Chondrocyte (in vitro differentiated cells): ENCODE results near the gene PIGK. TPM values are rescaled to one million over a fixed set of nuclear protein-coding genes. Genes with fewer than 3 reads are reported as not detected.
A peak's percentile ranks its signal among the peaks of the same experiment; 100 is the strongest.

Experiments used
- DNase-seq: peaks from one replicate; pipeline ENCODE4 v3.0.0; 2021; ENCODE audit warnings: mixed read lengths, low spot score
- H3K27ac Mint-ChIP-seq: one replicate; pipeline ENCODE4 v1.8.0; 2021; ENCODE audit warnings: mild to moderate bottlenecking, moderate library complexity, mixed read lengths; ENCODE audit not compliant: unreplicated experiment
- H3K27me3 Mint-ChIP-seq: 2 replicates; pipeline ENCODE4 v1.8.0; 2021; ENCODE audit warnings: low read depth, mixed read lengths
- H3K36me3 Mint-ChIP-seq: 2 replicates; pipeline ENCODE4 v1.8.0; 2021; ENCODE audit warnings: low read depth, mixed read lengths
- H3K4me1 Mint-ChIP-seq: 2 replicates; pipeline ENCODE4 v1.8.0; 2021; ENCODE audit warnings: low read depth, mild to moderate bottlenecking, mixed read lengths
- H3K4me3 Mint-ChIP-seq: one replicate; pipeline ENCODE4 v1.8.0; 2021; ENCODE audit warnings: mild to moderate bottlenecking, moderate library complexity, mixed read lengths; ENCODE audit not compliant: unreplicated experiment
- H3K9me3 Mint-ChIP-seq: 2 replicates; pipeline ENCODE4 v1.8.0; 2021; ENCODE audit warnings: low read depth, mixed read lengths
- microRNA-seq: library from miRNA; unstranded; fragments of <30 nt; microRNA quantifications from one replicate; pipeline ENCODE4 v1.2.0, GENCODE V29; 2020; ENCODE audit warnings: borderline number of aligned reads
- total RNA-seq: library from RNA; stranded (reverse); gene quantifications from 3 replicates; pipeline ENCODE4 v1.2.1, GENCODE V29; 2021
- TF ChIP-seq, protein P1 (sequence below): fragments of 200-600 bp; sonication (generic); IDR thresholded peaks from 2 replicates; pipeline ENCODE4 v1.5.0; 2021; ENCODE audit warnings: antibody characterized with exemption, mild to moderate bottlenecking, moderate library complexity

Gene PIGK
- total RNA-seq, 1 donor from 2014 or later = 41.5 TPM

DNA sequence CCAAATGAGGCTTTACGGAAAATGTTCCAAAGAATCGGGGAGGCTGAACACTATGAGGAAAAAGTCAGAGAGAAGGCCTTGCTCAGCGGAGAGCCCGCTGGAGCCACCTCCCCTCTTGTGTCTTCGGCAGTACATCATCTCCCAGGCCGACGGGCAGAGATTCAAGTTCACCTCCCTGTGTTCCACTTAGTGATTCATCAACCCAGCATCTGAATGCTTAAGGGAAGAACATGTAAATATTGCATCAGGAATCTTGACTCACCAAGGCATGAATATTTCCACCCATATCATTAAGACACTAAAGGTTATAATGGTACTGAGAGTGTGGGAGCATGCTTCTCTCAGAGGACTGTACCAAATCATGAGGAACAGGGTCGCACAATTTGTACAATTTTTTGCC is 179.5 kb downstream of the PIGK start:
- Mint-ChIP-seq H3K4me3 (no peak overlapping the region), H3K9me3 (peaks cover 6% of the 10 kb centered on the region), H3K36me3 (no peaks in the 10 kb centered on the region), H3K4me1 (peaks cover 34% of the 10 kb centered on the region), H3K27me3 (no peaks in the 10 kb centered on the region), H3K27ac (peak overlapping the region; percentile 74)
- DNase-seq = peak; percentile 82
- TF ChIP-seq, protein P1, sequence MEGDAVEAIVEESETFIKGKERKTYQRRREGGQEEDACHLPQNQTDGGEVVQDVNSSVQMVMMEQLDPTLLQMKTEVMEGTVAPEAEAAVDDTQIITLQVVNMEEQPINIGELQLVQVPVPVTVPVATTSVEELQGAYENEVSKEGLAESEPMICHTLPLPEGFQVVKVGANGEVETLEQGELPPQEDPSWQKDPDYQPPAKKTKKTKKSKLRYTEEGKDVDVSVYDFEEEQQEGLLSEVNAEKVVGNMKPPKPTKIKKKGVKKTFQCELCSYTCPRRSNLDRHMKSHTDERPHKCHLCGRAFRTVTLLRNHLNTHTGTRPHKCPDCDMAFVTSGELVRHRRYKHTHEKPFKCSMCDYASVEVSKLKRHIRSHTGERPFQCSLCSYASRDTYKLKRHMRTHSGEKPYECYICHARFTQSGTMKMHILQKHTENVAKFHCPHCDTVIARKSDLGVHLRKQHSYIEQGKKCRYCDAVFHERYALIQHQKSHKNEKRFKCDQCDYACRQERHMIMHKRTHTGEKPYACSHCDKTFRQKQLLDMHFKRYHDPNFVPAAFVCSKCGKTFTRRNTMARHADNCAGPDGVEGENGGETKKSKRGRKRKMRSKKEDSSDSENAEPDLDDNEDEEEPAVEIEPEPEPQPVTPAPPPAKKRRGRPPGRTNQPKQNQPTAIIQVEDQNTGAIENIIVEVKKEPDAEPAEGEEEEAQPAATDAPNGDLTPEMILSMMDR = no peak

DNA sequence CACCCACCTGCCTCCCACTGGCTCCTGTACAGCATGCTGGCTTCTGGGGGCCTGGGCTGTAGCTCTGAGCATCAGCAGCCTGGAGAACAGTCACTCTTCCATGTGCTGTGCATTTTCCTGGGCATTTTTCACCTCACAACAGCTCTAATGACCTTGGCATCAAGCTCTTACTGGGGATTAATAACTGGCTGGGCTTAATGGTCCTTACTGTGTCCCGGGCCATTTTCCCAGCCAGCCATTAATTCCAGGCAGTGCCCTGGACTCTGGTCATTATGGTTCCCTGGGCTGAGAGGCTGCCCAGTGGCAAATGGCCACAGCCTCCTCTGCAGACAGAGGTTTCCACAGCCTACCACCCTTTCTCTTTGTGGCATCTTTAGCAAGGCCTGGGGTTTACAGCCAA is 180.1 kb downstream of the PIGK start:
- peak overlapping the region; percentile 74 for H3K27ac Mint-ChIP-seq
- H3K4me3 Mint-ChIP-seq = no peak overlapping the region
- TF ChIP-seq, protein P1 = no peak
- H3K27me3 Mint-ChIP-seq = no peaks in the 10 kb centered on the region
- DNase-seq = no peak
- peaks cover 34% of the 10 kb centered on the region for H3K4me1 Mint-ChIP-seq
- H3K9me3 Mint-ChIP-seq = peaks cover 6% of the 10 kb centered on the region
- H3K36me3 Mint-ChIP-seq = no peaks in the 10 kb centered on the region

Small RNA genes lying within 50 kb of the gene (microRNA-seq; reads per million reads assigned to microRNA genes)
- not detected for gene MIR7156

Other genes with a start within 250 kb of the PIGK start
- 6.1 to 6.9 TPM (median 6.2 TPM) in 3 replicates for gene AK5, start 62.6 kb upstream of the PIGK start, total RNA-seq